22Rv1 (cell line): Measurements from ENCODE around the gene DDX46.

Experiments used
- ZFX ChIP-seq: fragments of 450-650 bp; IDR thresholded peaks from 2 replicates; pipeline ENCODE4 v1.6.1; 2017; ENCODE audit warnings: antibody characterized with exemption, borderline replicate concordance
- TF ChIP-seq, protein P1 (sequence below): fragments of 450-650 bp; IDR thresholded peaks from 2 replicates; pipeline ENCODE4 v1.5.1; 2017; ENCODE audit warnings: mild to moderate bottlenecking

DNA sequence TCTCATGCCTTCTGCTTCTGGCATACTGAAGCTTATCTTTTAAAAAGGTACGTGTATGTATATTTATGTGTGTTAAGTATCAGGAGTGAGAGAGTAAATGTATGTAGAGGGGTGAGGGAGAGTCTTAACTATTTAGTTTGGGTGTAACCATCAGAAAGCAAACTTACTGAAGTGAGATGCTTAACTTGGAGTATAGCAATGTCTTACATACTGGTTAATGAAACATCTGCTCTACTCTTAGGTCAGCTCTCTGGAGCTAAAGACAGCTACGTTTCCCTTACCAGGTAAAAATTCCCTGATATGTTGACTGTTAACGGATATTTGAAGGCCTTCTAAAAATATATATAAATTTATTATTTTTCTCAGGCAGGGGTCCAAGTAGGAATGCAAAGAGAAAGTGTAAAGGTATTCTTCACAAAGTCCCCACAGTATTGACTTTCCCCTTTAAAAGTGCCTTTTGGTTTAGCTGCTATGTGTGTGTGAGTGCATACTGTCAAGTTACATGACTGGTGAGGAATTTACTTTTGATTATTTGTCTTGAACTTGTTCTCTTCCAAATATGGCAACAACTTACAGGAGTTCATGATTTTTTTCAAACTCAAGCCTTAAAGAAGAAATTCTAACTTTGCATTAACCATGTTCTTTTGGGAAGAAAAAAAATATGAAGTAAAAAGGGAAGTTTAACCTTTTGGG lies 74.9 kb downstream of the DDX46 start:
- TF ChIP-seq, protein P1, sequence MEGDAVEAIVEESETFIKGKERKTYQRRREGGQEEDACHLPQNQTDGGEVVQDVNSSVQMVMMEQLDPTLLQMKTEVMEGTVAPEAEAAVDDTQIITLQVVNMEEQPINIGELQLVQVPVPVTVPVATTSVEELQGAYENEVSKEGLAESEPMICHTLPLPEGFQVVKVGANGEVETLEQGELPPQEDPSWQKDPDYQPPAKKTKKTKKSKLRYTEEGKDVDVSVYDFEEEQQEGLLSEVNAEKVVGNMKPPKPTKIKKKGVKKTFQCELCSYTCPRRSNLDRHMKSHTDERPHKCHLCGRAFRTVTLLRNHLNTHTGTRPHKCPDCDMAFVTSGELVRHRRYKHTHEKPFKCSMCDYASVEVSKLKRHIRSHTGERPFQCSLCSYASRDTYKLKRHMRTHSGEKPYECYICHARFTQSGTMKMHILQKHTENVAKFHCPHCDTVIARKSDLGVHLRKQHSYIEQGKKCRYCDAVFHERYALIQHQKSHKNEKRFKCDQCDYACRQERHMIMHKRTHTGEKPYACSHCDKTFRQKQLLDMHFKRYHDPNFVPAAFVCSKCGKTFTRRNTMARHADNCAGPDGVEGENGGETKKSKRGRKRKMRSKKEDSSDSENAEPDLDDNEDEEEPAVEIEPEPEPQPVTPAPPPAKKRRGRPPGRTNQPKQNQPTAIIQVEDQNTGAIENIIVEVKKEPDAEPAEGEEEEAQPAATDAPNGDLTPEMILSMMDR: no peak
- no peak for TF ChIP-seq ZFX
